Purkinje cell (primary cell): ENCODE measurements around the gene LIMS1. TPM values are rescaled to one million over a fixed set of nuclear protein-coding genes. Genes with fewer than 3 reads are reported as not detected.

ENCODE experiments used
- polyA plus RNA-seq: library from polyadenylated mRNA; unstranded; fragments of >200 nt; fragmentation: Nextera tagmentation; gene quantifications from 2 replicates; pipeline ENCODE4 v1.2.1, GENCODE V29; 2014

LIMS1 gene, protein sequence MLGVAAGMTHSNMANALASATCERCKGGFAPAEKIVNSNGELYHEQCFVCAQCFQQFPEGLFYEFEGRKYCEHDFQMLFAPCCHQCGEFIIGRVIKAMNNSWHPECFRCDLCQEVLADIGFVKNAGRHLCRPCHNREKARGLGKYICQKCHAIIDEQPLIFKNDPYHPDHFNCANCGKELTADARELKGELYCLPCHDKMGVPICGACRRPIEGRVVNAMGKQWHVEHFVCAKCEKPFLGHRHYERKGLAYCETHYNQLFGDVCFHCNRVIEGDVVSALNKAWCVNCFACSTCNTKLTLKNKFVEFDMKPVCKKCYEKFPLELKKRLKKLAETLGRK
- 3.4 and 3.5 TPM in 2 replicates for polyA plus RNA-seq

DNA sequence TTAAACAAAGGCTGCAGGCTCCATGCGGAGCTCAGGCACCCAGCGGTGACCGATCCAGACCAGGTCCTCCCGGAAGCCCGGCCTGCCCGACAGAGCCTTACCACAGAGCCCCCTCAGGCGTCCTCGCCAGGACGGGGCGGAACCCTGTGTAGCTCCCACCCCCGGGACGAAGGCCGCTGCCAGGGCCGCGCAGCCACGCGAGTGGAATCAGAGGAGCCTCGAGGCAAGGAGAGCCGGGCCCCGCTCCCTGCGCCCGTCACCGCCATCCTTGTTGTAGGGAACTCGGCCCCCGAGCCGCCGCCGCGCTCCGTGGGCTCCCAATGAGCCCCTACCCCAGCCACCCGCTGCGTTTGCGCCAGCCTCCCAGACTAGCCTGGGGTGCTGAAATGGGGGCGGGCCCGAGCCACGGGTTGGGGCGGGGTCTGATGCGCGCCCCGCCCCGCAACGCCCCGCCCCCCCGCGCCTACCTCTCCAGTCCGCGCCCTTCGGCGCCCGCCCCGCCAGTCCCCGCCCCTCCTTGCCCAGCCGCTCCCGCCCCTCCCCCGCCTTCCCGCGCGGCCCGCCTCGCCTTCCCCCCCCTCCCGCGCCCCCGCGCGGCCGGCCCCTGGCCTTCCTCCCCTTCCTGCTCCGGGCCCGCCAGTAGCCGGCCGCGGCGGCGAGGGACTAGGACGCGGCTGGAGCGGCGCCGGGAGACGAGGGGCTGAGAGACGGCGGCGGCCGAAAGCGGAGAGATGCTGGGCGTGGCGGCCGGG is at the start of gene LIMS1:
Gene LIMS1 (plus strand): TSS at position 639 of the 752 bp plus-strand sequence. CDS start 93 bp downstream, at position 732.

DNA sequence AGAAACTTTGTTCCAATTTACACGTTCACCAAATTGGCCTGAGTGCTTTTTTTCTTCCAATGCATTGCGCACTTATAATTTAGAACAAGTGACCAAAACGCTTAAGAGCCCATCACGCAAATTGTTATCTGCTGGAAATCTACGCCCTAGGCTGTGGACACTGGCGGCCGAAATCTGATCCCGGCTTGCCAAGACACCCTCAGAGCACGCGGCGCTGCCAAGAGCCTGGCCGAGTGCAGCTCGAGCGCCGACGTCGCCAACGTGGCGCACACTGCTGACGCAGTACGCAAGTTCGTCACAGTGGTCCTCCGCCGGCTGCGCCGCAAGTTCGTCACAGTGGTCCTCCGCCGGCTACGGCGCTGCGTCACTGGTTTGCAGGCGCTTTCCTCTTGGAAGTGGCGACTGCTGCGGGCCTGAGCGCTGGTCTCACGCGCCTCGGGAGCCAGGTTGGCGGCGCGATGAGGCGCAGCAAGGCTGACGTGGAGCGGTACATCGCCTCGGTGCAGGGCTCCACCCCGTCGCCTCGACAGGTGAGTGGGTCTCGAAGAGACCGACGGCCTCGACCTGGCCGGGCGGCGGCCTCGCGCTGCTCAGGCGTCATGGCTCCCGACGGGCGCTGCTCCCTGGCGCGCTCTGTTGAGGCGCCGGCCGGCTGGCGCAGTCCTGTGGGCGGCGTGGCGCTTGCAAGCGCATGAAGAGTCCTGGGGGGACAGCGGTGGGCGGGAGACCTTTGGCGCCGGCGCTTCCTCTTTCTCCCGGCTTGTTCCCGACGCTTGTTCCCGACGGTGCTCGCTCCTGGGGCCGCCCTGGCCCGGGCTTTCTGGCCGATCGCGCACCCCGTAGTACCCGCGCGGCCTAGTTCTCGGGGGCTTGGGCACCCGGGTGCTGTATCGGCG is 185.1 kb downstream of the LIMS1 start, which contains the start of gene RANBP2:
Gene RANBP2 (plus strand): TSS at position 334 of the 896 bp plus-strand sequence. CDS start 125 bp downstream, at position 459.

Other genes with a start within 250 kb of the LIMS1 start
- not detected in 2 replicates for gene SULT1C2, start 245.6 kb upstream of the LIMS1 start, polyA plus RNA-seq
- 0.42 and 1.7 TPM in 2 replicates for gene SULT1C4, start 156.5 kb upstream of the LIMS1 start, polyA plus RNA-seq
- gene GCC2, start 85.3 kb upstream of the LIMS1 start, polyA plus RNA-seq, result 59.8 and 106 TPM in 2 replicates
- gene RANBP2, start 185.0 kb downstream of the LIMS1 start, polyA plus RNA-seq, result 25.6 and 31.9 TPM in 2 replicates